ENCODE results near the gene GSTA2. TPM values are rescaled to one million over a fixed set of nuclear protein-coding genes. Genes with fewer than 3 reads are reported as not detected.
A peak's percentile ranks its signal among the peaks of the same experiment; 100 is the strongest.
"Not testable (repeated sequence)": the region's sequence is repeated elsewhere in the genome, so short reads cannot be mapped to it uniquely, and the experiment has no call there.

The GSTA2 gene
- total RNA-seq, 1 experiment from 2014 or later: not detected

DNA sequence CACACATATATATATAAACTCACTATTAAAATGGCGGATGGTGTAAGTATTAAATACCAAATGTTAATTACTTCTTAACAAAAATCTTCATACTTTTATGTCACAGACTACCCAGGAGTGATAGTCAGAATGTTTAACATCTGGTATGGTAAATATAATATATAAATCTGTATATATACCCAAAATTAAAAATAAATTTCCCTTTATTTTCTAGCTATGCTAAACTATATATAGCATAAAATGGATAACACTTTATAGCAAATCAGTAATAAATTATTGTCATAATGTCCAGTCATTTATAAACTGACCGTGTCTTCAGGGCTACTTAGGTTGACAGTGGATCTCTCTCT lies 37.1 kb downstream of the GSTA2 start:
- DNase-seq (ENCODE audit: low spot score): peak; percentile 9

DNA sequence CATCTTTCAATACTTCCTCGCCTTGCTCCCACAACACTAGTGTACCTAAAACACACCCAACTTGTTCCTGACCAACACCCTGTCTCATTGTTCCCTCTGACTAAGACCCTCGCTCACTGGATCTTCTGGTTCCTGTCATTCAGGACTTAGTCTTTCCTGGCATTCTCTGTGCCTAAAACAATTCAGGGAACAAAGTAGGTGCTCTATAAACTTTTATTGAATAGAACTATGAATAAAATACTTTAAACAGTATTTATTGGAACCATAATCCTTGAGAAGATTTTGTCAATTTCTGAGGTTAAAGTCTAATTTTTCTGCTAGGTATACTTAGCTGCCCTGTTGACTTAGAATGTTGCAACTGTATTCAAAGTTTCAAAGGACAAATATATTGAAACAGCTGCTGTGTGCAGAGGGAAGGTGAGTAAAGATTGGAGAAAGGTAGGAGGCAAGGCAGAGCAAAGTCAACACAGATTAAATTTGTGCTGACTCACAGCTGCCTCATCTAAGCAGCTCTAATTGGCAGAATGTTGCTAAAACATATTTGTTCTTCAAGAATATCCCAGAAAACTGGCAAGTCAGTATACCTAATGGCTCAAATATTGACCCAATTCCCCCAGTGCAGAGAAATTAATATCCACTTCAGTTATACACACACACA lies 37.6 kb downstream of the GSTA2 start:
- DNase-seq (ENCODE audit: low spot score): peak; percentile 75

- no peak for DNase-seq (ENCODE audit: low spot score)
Measured at GRCh38 chr6:52725143-52725534, 38.1 kb downstream of the GSTA2 start.

DNA sequence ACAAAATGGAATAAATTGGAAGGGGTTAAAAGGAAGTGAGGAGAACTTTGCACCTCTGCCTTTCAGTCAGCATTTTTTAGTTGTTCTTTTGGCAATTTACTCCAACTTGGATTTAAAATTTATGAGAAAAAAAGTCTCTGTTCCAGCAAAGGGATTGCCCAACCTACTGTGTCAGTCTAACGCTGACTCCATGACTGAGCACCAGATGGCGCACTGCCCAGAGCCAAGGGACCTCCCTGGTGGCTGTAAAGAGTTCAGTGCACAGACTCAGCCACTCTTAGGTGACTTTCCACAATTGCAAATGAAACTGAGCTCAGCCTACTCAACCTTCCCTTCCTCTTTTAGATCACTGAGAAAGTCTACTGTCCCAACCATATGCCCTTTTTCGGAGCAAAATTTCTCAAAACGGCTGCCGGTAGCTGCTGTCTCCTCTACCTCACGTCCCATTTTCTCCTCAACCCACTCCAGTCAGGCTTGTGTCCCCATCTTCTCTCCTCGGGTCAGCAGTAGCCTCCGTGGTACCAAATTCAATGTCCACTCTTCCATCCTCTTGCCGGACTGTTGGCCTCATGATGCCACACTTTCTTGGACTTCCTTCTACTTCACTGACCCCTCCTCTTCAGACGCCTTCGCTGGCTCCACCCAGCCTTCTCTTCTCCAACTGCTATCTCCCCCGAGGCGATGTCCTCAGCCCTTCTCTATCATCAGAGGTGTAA lies 38.7 kb downstream of the GSTA2 start:
- peak; percentile 78 for DNase-seq (ENCODE audit: low spot score)

GRCh38 chr6:52724042-52724405 lies 39.3 kb downstream of the GSTA2 start:
- DNase-seq (ENCODE audit: low spot score): no peak

- DNase-seq (ENCODE audit: low spot score): no peak
Measured at GRCh38 chr6:52720321-52720720, 43.0 kb downstream of the GSTA2 start.

DNA sequence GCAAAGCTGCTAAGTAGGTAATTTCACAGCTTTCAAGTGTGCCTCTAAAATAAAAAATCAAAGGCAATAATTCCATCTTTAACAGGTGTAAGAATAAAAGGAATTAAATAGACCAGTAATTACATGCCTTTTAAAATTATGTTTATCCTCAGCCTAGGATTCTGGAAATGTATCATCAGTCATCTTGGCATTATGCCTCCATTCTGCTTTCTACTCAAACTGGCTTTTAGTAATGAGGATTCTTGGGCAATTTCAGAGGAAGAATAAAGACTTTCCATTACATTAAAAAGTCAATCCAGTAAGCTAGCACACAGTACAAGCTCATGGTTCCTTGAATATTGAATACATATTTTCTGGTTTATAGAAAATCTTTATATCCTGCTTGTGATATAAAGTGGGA lies 44.7 kb downstream of the GSTA2 start:
- no peak for DNase-seq (ENCODE audit: low spot score)

- not testable (repeated sequence) for DNase-seq (ENCODE audit: low spot score)
Measured at GRCh38 chr6:52714761-52715160, 48.5 kb downstream of the GSTA2 start.

DNA sequence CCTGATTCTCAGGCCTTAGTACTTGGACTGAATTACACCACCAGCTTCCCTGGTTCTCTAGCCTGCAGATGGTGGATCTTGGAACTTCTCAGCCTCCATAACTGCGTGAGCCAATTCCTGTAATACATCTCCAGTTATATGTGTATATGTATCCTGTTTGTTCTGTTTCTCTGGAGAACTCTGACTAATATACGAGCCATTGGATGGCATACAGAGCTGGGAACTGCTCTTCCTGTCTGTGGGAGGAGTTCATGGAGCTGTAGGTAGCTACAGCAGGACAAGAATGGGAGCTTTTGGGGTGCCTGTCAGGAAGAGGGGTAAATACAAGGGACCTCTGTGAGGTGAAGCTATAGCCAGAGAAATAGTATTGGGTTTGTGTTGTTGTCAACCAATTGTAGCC lies 51.1 kb downstream of the GSTA2 start:
- no peak for DNase-seq (ENCODE audit: low spot score)

DNA sequence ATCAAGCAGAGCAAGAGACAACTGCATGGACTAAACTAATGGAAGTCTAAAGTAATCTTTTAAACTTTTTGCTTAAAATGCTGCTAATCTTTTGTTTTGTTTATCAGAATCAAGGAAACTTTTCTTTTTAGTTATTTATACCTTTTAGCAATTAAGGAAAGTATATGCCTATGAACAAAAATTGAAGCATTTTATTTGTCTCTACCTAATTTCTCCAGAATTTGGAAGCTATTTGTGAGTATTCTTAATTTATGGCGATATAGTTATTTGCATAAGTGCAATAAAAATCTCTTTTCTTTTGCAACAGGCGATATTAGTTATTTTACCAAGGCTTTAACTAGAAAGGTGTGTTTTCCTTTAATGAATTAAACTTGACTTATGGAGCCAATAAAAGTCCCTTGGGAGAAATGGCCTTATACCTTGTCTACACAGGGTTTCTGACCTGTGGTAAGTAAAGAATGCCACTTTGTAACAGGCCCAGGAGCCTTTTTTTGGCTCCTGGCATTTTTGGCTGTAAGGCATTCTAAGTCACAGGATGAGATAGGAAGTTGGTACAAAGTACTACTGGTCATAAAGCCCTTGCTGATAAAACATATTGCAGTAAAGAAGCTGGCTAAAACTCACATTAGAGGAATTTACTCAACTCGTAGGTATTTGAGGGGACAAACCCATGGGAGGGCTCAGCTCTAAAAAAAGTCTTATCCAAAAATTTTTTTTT lies 55.2 kb downstream of the GSTA2 start:
- DNase-seq (ENCODE audit: low spot score): no peak

DNA sequence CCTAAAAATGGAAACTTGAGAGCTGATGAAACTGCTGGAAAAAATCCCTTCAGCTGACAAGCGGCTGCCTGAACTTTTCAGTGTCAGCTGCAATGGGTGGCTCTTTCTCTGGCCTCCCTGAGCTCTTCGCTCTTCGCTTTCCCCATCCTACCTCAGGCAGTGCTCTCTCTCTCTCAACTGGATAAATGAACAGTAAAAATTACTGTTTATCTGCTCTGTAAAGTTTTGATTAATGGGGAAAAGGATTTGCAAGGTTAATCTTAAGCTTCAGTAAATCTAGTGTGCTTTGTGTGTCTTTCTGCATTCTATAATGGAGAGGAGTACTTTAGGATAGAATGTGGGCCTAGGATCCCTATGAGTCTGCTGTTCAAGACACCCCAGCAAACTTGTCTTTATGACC lies 57.3 kb downstream of the GSTA2 start:
- no peak for DNase-seq (ENCODE audit: low spot score)

DNA sequence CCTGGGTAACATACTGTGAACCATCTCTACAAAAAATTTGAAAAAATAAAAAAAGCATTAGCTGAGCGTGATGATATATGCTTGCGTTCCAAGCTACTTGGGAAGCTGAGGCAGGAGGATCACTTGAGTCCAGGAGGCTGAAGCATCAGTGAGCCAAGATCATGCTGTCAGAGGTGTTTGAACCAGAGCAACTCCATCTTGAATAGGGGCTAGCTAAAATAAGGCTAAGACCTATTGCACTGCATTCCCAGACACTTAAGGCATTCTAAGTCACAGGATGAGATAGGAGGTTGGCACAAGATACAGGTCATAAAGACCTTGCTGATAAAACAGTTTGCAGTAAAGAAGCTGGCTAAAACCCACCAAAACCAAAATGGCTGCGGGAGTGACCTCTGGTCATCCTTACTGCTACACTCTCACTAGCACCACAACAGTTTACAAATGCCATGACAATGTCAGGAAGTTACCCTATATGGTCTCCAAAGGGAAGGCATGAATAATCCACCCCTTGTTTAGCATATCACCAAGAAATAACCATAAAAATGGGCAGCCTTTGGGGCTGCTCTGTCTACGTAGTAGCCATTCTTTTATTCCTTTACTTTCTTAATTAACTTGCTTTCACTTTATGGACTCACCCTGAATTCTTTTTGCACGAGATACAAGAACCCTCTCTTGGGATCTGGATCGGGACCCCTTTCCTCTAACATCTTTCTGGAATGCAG lies 58.3 kb downstream of the GSTA2 start:
- DNase-seq (ENCODE audit: low spot score): not testable (repeated sequence)

DNA sequence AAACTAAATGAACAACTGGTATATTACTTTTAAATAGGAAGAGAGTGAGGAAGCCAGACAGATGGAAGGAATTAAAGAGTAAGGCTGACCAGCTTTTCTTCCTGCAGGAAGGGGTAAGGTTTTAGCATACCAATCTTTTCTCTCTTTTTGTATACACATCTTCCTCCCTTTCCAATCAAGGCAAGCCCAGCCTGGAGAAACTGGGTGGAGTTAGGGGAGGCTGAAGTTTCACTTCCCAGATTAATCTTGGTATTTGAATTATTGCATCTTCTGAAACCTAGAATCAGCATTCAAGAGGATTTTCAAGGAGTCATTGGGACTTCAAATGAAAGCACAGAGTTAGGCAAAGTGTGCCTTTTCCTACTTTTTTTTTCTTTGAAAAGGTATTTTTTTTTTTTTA lies 59.2 kb downstream of the GSTA2 start:
- DNase-seq (ENCODE audit: low spot score): no peak

Other genes with a start within 250 kb of the GSTA2 start
- gene TRAM2, start 186.4 kb downstream of the GSTA2 start, total RNA-seq (2014; rRNA removed; shearing (Covaris generic)): 4.1 and 4.6 TPM in 2 replicates
- 26.9 and 29.3 TPM in 2 replicates for gene TMEM14A, start 92.4 kb downstream of the GSTA2 start, total RNA-seq (2014; rRNA removed; shearing (Covaris generic))
- not detected in 2 replicates for gene GSTA1, start 40.3 kb upstream of the GSTA2 start, total RNA-seq (2014; rRNA removed; shearing (Covaris generic))
- not detected in 2 replicates for gene GSTA5, start 77.3 kb upstream of the GSTA2 start, total RNA-seq (2014; rRNA removed; shearing (Covaris generic))
- not detected in 2 replicates for gene GSTA3, start 146.2 kb upstream of the GSTA2 start, total RNA-seq (2014; rRNA removed; shearing (Covaris generic))
- gene GSTA4, start 231.8 kb upstream of the GSTA2 start, total RNA-seq (2014; rRNA removed; shearing (Covaris generic)): 4.1 and 5.4 TPM in 2 replicates